GM19395 (cell line): ENCODE measurements around the gene DNAJB14.

Source experiments
- ATAC-seq: cut with Tn5 transposase; IDR thresholded peaks from one replicate; pipeline ENCODE4 v1.9.1; 2021; ENCODE audit warnings: mild to moderate bottlenecking, moderate library complexity; ENCODE audit not compliant: unreplicated experiment

DNAJB14 gene

DNA sequence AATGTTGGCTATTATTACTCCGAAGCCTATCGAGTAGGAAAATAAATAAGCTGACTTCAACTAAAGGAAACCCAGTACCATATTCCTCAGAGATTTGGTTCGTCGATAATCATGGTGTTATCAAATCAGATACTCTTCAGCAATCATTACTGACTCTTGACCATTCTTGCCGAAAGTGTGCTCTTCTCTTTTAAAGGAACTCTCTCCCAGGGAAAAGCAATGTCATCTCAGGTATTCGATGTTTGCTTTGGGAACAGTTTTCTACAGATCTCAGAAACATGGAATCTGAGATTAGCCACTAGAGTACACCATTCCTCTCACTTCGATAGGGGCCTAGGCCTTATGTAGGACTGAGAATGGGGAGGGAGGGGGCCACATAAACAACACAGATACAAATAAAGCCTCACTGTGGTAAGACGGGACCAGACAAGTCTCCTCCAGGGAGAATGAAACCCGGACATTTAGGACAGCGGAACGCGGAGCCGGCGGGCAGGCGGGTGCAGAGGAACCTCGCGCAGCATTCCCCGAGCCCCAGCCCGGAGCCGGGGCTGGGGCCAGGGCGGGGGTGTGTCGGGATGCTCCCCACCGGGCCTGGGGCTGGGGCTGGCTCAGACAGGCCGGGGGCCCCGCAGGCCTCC, 581 bp downstream of the DNAJB14 start:
- ATAC-seq, result peak; percentile 2

GRCh38 chr4:99943904-99944437, 2.4 kb downstream of the DNAJB14 start:
- no peak for ATAC-seq

- ATAC-seq, result no peak
Observed at GRCh38 chr4:99938243-99938753, 8.1 kb downstream of the DNAJB14 start.

- ATAC-seq, result no peak
Observed at GRCh38 chr4:99934891-99935290, 11.5 kb downstream of the DNAJB14 start.

DNA sequence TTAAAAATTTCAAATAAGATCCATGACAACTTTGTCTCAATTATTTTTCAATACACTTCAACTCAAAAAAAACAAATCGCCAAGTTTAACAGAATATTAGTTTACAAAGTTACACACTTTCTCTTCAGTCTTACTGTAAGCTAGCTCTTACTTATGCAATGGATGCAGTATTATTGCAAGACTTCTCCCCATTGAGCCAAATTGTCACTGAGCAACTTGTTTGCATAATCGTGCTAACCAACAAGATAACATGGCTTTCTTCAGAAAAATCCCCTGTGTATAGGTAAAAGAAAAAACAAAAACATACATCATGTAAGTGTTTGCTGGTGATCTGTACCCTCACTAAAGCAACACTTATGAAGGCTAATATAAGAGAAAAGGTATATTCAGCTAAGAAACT, 18.9 kb downstream of the DNAJB14 start:
- no peak for ATAC-seq

DNA sequence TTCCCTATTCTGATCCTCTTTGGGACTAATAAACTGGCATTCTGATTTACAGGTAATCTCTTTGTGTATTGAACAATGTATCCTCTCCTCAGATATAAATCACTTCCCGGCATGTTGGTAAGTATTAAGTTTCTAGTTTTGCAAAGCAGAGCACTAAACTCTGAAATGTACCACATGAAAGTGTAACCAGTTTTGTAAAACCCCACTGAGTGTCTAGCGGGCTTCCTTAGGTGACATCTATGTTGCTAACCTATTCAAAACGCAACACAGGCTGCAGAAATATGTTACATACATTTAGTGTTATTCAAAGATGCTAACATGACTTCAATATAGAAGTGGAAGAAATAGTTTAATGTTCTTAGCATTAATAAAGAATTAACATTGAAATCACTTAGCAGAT, 25.2 kb downstream of the DNAJB14 start:
- no peak for ATAC-seq

GRCh38 chr4:99918656-99919055, 27.8 kb downstream of the DNAJB14 start:
- ATAC-seq, result no peak

GRCh38 chr4:99917575-99917974, 28.8 kb downstream of the DNAJB14 start:
- no peak for ATAC-seq

DNA sequence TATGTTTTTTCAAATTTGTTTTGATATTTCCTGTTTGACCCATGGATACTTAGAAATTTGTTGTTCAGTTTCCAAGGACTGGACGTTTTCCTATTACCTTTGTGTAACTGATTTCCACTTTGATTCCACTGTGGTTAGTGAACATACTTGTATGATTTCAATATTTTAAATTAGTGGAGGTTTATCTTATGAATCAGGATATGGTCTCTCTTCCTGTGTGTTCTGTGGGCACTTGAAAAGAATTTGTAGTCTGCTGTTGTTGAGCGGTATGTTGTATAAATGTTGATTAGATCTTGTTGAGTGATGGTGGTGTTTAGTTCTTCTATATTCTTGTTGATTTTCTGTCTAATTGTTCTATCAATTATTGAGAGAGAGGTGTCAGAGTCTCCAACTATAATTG, 31.0 kb downstream of the DNAJB14 start:
- ATAC-seq, result no peak

GRCh38 chr4:99894998-99895397, 51.4 kb downstream of the DNAJB14 start:
- ATAC-seq, result no peak

DNA sequence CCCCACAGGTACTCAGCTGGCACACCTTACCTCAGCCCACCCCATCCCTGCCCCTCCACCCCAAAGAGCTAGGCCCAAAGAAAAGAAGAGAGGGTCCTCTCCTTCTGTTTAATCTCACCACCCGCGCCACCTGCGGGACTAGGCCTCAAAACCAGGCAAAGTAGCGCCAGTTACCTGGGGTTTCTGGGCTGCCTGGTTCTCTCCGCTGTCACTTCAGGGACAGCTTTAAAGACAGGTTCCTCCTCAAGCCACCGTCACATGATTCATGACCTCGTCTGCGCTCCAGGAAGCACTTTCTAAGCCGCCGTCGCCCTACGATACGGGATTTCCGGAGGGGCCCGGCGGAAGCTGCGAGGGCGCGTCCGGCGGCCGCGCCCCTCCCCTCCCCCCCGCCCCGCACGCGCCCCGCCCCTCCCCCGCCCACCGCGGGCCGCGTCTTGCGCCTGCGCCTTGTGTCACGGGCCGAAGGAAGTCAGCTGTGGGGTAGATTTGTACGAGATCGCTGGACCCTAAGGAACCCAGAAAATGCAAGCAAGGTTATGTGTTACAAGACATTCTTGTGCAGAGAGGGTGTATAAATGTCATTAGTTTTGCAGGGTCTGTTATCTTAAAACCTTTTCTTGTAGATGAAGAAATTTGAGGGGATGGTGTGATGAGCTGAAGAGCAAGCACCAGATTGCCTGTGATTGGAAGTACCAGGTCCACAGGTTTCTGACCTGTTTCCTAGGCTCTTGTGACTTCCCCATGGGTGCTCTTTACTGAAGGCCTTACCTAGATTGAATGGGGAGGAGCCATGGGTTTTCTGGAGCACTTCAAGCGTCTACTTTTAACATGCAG, 52.0 kb downstream of the DNAJB14 start, which contains the start of gene LAMTOR3:
Gene LAMTOR3, minus strand, starts transcription at position 267 of the 837 bp plus-strand sequence. CDS start 464 bp downstream, outside the sequence.
- ATAC-seq, result peak; percentile 100

DNA sequence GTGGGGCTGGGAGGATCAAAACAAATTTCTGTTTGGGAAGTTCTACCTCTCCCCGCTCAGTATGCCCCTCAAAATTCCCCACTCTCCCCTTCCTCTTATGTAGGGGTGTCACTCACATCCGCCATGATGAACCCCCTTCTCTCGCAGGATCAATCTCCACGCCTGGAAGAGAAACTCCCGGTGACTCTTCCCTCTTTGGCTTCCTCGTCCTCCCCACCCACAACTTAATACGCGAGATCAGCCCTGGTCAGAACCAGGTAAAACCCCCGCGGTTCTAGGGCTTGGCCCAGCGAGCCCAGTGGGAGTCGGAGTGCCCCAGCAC, 52.6 kb downstream of the DNAJB14 start:
- ATAC-seq, result no peak

DNA sequence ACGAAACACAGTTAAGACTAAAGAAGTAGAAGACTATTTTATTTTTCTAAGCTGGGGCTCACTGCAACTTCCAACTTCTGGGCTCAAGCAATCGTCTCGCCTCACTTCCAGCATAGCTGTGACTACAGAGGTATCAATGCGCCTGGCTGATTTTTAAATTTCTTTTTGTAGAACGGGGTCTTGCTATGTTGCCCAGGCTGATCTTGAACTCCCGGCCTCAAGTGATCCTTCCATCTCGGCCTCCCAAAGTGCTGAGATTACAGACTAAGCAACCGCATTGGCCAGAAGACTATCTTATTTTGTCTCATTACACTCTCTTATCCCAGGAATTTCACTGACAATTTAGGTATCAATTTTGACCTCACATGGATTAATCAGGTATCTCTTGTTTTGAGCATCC, 53.4 kb downstream of the DNAJB14 start:
- ATAC-seq, result no peak

DNA sequence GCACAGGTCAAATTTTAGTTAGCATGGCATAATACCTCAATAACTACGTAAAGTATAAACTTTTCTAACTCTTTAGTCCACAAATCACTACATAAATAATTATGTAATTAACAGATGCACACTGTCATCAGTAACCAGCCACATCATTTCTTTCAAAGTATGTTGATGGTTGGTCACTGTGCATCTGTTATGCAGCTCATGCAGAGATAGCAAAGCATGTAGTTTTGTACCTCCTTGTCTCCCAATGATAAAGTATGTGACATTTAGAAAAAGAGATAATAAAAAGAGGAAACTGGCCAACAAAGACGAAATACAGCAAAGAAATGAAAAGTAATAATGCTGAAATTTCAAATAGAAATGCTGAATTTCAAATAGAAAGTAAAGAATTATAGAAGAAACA, 55.1 kb downstream of the DNAJB14 start:
- ATAC-seq, result no peak

GRCh38 chr4:99887837-99888236, 58.6 kb downstream of the DNAJB14 start:
- no peak for ATAC-seq

GRCh38 chr4:99886146-99886545, 60.3 kb downstream of the DNAJB14 start:
- no peak for ATAC-seq

DNA sequence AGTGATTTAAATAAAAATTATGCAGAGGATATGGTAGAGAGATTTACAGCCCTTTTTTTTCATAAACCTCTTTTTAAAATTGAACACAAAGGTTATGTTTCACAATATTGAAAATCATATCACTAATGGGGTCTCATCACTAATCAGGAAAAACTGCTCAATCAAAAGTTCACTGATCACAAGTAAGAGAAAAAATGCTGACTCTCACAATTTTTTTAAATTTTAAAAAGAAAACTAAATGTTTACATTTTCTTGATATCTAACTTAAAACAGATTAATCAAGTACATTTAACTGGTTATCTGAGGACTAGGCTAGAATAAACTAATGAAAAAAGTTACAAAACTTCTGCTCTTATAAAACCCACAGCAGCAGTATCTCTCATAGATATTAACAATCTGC, 60.7 kb downstream of the DNAJB14 start:
- ATAC-seq, result no peak

DNA sequence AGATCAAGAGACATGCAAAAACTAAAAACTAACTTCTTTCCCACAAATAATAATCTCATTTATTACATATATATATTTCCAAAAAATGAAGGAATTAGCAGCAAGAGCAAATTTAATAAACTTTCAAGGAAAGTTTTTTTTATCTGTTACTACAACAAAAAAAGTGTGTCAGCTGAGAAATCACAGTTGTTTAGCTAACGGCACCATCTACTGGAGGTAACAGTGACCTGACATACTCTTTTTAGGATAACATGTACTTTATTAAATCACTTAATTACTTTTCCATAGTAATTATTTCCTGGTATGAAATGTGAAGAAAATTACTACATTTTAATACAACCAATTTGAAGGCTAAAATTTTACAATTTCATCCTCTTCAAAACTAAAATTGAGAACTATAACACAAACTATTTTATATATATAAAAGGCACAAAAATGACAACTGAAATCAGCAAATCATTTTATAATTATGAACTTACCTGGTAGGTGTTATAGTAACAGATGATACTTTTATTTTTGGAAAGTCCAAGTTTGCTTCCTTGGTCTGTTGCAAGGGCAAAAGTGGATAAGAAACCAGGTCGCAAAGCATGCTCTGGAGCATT, 61.3 kb downstream of the DNAJB14 start:
- ATAC-seq, result no peak

DNA sequence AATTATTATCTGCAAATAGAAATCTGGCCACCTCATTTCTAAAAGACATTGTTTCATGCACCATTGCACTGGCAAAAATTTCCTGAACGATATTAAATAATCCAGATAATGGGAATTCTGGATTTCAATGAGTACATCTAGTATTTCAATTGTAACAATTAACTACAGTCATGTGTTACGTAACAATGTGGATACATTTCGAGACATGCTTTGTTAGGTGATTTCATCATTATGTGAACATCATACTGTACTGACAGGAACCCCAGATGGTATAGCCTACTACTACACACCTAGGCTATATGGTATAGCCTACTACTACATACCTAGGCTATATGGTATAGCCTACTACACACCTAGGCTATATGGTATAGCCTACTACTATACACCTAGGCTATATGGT, 67.0 kb downstream of the DNAJB14 start:
- ATAC-seq, result no peak

- no peak for ATAC-seq
Observed at GRCh38 chr4:99878604-99879003, 67.8 kb downstream of the DNAJB14 start.

GRCh38 chr4:99876946-99877345, 69.5 kb downstream of the DNAJB14 start:
- no peak for ATAC-seq

GRCh38 chr4:99875071-99875470, 71.3 kb downstream of the DNAJB14 start:
- ATAC-seq, result no peak
